ENCODE data around the gene ZNF618.

ZNF618 gene

DNA sequence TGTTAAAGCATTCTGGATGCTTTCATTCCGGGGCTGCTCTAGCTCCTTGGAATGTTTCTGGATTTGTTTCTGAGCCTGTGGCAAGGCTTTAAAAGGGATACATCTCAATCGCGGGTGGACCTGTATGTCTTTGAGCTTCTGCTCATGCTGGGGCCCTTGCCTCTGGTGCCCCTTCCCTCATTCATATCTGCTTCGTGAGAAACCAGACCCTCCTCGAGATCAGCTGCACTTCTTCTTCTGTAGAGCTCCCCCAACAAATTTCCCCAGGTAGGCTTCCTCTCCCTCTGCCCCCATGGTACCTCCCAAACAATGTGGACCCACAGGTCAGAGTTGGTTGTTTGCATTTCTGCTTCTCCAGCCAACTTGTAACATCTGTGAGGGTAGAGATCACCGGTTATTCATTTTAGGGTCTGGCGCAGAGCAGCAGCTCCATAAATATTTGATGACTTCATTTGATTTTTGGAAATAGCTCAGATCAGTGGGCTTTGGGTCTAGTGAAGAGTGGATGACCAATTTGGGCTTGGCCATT is 6.6 kb downstream of the ZNF618 start:
- in situ Hi-C loops (cut with HindIII; ENCODE audit: low sequenced_read_pairs) = no loop called here

DNA sequence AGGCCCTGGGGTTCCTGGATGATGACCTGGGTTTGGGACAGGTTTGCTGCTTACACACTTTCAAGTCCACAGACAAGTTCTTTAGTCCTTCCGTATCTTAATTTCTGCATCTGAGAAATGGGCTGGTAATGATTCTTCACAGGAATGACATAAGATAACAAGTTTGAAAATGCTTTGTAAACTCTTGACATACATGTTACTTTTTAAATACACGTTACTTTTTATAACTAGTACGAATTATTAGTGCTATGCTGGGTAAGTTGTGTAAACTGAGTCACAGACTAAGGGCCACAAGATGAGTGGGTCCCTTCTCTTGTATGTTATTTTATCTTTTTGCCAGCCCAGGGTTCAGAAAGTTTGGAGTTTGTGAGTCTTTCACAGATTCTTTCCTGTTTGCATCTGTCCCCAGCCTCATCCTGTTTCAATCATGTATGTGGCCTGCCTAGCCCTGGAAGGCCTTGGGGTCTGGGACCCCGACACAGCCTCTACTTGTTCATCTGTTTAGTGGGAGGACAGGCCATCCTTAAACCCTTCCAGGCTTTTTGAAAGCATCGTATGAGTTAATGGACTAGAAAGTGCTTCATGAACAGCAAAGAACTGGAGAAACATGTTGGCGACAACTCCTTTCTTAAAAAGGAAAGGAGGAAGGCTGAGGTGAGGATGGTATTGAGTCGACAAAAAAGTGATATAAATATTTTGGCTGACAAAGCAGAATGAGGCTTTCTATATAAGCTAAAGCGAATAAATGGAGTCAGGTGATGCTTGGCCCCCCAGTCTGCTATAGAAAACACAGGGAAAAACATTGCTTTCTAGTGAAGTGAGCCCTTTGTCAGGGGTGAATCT is 9.3 kb downstream of the ZNF618 start:
- in situ Hi-C loops (cut with HindIII; ENCODE audit: low sequenced_read_pairs) = no loop called here

DNA sequence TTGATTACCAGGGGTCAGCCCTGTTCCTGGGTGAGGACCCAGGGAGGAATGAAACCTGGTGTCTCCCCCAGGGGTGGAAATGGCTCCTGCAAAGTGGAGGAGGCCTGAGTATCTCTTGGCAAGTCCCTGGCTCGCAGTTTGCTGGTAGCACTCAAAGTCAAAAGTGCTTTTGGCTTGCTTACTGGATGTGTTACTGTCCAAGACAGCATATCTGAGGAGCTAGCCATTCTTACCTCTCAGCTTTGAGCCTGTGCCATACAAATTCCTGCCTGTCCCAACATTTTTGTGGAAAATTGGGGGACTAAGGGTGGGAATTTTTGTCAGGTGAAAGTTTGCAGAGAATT is 9.9 kb downstream of the ZNF618 start:
- in situ Hi-C loops (cut with HindIII; ENCODE audit: low sequenced_read_pairs) = no loop called here

DNA sequence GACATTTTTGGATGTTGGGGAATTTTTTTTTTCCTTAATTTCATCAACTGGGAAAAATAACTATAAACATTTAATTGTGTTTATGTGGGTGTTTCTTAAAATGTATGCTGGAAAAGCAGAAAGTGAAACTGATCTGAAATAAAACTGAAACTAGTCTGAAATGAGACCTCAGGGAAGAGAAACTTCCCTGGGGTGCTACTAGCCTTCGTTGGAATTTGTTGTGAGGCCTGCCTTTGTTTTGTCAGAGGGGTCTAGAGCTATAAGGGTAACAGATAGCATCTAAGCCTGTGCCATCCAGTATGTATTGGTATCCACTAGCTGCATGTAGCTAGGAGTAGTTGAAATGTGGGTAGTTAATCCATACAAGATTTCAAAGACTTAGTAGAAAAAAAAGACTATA is 10.4 kb downstream of the ZNF618 start:
- in situ Hi-C loops (cut with HindIII; ENCODE audit: low sequenced_read_pairs) = no loop called here

DNA sequence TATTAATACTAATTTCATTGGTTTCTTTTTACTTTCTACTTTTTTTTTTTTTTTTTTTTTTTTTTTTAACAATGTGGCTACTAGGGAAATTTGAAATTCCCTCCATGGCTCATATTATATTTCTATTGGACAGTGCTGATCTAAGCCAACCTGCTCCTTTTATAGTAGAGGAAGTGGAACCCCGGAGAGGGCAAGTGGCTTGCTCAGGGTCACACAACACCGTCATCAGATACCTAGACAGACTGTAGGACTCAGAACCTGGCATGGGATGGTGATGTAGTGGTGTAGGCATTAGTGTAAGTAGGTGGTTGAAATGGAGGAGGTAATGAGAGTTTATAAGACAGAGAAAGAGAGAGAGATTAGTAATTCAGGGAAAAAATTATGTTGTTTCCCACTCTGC is 10.8 kb downstream of the ZNF618 start:
- in situ Hi-C loops (cut with HindIII; ENCODE audit: low sequenced_read_pairs) = no loop called here

DNA sequence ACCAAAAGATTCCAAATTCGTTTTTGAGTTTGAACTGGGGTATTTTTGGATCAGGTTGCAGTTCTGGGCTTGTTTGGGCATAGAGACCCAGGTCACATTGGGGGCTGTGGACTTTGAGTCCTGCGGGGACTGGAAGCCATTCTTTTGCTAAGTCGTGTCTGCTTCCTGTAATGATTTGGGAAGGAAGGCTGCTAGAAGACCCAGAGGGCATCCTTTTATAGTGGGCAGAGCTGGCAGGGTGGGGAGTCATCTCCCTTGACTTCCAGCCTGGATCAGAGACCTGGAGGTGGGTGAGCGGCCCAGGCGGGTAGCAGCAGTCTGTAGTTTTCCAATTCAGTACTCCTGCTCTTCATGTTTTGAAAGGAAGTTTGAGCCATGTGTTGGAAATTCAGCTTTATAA is 11.3 kb downstream of the ZNF618 start:
- in situ Hi-C loops (cut with HindIII; ENCODE audit: low sequenced_read_pairs) = no loop called here

DNA sequence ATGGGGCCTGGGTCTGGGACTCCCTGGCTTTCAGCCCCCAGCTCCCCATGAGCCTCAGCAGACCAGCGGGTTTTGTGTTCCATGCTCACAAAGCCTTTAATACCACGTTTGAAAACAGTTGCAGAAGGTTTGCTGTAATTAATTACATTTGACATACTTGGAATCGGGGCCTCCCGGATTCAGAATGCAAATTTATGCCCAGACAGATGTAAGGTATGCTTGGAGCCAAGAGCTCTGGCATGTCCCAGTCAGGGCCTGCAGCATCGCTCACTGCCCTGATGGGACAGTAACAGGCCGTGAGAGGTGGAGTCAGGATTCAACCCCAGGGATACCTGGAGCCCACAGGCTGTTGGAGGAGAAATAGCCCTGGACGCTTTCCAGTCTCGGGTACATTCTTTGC is 12.2 kb downstream of the ZNF618 start:
- in situ Hi-C loops (cut with HindIII; ENCODE audit: low sequenced_read_pairs) = no loop called here

DNA sequence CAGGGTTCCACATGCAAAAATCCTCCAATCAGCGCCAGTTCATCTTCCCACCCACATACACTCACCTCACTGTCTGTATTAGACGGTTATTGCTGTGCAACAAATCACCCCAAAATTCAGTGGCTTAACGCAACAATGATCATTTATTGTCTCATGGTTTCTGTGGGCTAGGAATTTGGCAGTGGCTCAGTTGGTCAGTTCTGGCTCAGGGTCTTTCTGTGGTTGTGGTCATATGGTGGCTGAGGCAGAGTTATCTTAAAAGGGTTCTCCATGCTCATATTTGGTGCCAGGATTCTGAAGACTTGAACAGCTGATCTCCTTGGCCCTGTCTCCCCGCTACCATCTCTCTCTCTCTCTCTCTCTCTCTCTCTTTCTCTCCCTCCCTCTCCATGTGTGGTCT is 12.9 kb downstream of the ZNF618 start:
- in situ Hi-C loops (cut with HindIII; ENCODE audit: low sequenced_read_pairs) = no loop called here

DNA sequence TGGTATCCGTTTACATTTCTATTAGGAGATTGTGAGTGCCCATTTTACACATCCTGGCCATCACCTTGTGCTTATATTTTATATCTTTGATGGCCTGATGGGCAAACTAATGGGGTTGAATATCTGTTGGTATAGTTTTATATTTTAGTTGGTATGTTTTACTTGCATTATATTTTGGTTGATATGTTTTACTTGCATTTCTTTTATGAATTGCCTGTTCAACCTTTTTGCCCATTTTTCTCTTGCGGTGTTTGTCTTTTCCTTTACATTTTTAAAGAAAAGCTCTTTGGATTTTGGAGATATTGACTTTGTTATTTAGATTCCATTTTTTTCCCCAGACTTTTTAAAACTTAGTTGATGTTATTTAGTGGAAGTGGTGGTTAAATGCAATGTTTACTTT is 14.6 kb downstream of the ZNF618 start:
- in situ Hi-C loops (cut with HindIII; ENCODE audit: low sequenced_read_pairs) = no loop called here

DNA sequence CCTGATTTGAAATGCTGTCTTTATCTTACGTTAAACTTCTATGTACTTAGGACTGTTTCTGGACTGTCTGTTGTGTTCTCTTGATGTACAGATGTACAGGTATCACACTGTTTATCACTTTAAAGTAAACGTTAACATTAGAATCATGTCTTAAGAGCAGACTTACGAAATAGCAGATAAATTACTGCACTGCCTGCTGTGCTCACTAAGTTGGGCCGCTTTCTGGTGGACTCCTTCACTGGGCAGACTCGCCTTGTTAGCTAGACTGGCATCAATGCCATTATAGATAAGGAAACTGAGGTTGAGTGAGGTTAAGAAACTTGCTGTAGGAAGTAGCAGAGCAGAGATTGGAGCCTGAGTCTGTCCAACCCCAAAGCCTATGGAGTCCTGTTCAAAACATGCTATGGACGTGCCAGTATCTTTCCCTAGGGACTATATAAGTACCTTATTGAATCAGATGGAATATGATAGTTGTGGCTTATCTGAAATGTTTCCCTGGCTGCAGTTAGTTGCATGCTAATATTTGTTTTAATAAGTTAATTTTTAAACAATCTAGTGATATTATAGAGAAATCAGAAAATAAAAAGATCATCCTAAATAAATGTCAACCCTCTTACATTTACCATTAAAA is 16.9 kb downstream of the ZNF618 start:
- in situ Hi-C loops (cut with HindIII; ENCODE audit: low sequenced_read_pairs) = no loop called here

DNA sequence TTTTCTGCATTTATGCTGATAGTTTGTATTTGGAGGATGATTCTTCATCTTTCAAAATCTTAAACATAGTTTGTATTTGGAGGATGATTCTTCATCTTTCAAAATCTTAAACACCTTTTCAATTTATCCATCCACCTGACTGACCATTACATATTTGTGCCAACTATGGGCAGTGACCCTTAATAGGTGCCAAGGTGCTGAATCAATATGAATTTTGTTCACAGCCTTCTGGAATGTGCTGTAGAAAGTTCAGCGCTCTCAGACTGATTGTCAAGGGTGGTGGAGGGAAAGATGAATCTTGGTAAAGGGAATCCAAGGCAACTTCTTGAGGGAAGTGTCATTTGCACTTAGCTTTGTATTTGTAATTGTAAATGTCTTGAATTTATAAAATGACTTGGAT is 18.1 kb downstream of the ZNF618 start:
- in situ Hi-C loops (cut with HindIII; ENCODE audit: low sequenced_read_pairs) = no loop called here

DNA sequence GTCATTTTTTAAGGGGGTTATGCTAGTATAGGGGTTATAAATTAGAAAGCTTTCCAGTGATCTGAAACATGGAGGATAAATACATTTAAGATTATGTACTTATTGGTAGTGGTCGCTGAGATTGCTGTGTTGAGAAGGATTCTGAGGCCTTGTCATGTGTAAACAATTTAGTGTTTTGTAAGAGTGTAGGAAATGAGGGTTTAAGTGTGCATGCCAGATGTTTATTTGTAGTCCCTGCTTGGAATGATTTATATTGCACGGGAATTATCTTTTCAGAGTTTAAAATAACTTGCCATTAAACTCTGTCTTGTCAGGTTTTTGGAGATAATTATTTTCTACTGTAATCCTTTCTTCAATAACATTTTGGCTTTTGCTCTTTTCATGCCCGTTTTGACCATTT is 19.4 kb downstream of the ZNF618 start:
- in situ Hi-C loops (cut with HindIII; ENCODE audit: low sequenced_read_pairs) = no loop called here

DNA sequence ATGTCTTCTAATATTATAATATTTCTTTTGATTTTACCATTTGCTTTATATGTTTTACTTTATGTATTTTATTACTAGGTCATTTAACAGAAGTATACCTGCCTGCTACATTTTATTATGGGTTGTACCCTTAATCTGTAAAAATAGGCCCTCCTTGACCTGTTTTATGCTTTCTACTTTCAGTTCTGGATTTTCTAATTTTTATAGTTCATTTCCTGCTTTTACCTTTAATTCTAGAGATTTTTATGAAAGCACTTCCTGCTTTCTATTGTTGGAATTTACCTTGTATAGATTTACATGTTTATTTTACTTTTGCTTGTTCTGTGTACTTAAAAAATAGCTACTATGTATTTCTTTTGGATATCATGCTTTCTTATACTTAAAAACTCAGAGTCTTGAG is 20.6 kb downstream of the ZNF618 start:
- in situ Hi-C loops (cut with HindIII; ENCODE audit: low sequenced_read_pairs) = no loop called here

DNA sequence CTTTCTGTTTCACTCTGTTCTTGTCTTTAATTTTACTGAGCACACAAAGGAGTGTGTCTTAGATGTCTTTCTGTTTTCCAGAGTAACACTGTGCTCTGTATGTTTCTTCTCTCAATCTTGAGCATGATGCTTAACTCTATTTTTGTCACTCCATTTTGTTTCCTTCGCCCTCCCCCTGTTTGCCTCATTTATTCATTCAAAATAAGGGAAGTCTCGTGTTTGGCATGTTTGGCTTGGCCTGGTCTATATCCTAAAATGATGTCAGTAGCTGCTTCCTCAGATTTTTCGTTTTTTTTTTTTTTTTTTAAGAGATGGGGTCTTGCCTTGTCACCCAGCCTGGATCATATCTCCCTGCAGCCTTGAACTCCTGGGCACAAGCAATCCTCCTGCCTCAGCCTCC is 22.0 kb downstream of the ZNF618 start:
- in situ Hi-C loops (cut with HindIII; ENCODE audit: low sequenced_read_pairs) = no loop called here

DNA sequence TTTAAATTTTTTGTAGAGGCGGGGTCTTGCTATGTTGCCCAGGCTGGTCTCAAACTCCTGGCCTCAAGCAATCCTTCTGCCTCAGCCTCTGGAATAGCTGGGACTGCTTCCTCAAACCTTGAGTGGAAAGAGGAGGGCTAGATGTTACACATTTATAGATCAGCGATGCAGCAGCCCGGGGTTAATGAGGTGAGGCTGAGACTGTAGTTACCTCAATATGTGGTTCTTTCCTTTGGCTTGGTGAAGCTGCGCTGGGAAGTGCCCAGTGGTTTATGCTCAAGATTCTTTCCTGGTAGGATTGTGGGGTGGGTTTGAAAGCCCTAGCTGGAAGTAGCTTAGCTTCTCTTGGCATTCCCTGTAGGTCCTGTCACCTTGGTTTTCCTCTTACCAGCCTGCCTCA is 22.5 kb downstream of the ZNF618 start:
- in situ Hi-C loops (cut with HindIII; ENCODE audit: low sequenced_read_pairs) = no loop called here

DNA sequence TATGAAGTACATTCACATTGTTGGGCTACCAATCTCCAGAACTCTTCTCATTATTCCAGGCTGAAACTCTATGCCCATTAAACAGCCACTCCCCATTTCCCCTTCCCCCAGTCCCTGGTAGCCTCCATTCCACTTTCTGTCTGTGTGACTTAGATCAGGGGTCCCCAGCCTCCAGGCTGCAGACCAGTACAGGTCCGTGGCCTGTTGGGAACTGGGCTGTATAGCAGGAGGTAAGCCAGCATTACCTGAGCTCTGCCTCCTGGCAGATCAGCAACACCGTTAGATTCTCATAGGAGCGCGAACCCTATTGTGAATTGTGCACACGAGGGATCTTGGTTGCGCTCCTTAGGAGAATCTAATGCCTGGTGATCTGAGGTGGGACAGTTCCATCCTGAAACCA is 23.1 kb downstream of the ZNF618 start:
- in situ Hi-C loops (cut with HindIII; ENCODE audit: low sequenced_read_pairs) = no loop called here

DNA sequence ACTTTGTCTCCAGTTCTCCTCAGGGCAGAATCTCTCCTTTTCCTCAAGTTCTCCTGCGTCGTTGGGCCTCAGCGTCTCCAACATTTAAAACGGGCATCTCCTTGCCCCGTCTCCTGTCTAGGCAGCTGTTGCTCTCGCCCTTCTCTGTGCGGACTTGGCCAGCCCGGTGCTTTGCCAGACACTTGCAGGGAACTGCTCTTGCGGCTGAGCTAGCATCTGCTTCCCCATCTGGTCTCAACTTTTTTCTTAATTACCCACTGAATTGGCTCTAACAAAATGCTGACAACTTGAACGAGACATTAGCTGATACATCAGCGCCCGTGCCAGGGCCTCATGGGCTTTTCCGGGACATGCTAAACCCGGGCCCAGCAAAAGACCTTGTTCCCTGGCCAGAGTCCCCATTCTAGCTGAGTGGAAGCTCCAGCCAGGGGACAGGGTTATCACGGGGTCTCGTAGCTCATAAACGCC is 25.1 kb downstream of the ZNF618 start:
- in situ Hi-C loops (cut with HindIII; ENCODE audit: low sequenced_read_pairs) = no loop called here

DNA sequence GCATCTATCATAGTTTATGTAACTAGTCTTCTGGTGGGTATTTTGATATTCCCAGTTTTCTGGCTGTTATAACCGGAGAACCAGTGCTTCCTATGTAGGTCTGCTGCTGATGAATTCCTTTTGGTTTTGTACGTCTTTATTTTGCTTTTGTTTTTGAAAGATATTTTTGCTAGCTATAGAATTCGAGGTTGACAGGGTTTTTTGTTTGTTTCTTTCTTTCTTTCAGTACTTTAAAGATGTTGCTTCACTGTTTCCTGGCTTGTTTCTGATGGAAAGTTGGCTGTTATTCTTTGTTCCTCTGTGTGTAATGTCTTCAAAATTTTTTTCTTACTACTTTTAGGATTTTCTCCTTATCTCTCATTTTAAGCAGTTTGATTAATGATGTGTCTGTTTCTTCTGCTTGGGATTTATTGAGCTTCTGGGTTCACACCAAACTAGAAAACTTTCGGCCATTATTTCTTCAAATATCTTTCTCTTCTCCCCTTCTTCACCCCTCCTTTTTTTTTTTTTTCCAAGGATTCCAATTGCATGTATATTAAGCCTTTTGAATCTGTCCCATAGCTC is 27.5 kb downstream of the ZNF618 start:
- in situ Hi-C loops (cut with HindIII; ENCODE audit: low sequenced_read_pairs) = no loop called here

DNA sequence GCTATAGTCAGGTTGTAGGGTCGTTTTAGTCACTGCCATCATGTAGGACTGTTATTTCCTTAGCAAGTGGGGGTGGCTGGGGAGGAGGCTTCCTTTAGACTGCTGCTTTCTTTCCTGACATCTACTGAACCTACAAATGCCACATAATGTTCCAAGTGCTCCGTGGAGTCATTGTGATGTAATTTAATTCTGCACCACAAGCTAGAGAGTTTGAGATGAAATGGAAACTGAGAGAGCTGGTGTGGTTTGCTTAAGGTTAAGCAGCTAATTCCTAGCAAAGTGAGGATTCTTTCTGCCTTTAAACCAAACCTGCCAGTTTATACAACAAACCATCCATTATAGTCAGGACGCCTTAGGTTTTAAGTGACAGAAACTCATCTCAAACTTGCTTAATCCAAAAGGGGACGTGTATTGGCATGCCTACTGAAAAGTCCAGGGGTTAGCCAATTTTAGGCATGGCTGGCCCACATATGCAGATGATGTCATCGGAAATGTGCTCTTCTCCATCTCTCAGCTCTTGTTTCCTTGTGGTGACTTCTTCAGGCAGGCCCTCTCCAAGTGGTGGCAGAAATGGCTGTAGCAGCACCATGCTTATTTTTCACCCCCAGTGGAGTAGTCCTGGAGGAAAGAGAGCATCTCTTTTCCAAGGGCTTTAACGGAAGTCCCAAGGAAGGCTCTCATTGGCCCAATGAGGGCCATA is 30.5 kb downstream of the ZNF618 start:
- in situ Hi-C loops (cut with HindIII; ENCODE audit: low sequenced_read_pairs) = no loop called here

DNA sequence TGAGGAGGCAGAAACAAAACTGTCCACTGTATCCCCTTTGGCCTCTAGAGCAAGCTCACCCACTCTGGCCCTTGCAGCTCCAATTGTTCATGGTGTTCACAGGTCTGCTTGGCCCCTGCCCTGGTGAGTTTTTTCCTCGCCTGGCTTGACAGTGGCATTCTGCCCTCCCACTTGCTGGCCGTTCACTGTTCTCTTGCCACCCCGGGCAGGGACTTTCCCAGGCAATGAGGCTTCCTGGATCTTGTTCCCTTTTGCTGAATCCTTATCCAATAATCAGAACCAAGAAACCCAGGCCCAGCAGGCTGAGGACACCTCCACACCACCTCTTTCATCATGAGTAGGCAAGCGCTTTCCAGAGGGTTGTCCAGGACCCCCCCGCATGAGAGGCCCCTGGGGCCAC is 31.2 kb downstream of the ZNF618 start:
- in situ Hi-C loops (cut with HindIII; ENCODE audit: low sequenced_read_pairs) = no loop called here

DNA sequence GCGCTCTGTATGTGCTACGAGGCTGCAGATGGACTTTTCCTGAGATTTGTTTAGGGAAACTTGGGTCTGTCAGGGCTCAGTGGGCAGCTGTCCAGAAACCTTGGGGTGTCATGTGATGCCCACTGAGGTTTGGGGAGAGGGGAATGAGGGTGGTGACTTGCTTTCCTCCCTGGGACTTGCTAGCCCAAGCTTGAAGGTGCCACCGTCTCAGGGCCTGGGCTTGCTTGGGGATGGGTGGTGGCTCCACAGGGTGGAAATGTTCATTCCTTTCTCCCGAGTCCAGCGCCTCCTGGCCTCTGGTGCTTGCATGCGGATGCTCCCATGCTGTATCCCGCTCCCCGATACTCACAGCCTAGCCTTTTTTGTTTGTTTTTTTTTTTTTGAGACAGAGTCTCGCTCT is 33.3 kb downstream of the ZNF618 start:
- in situ Hi-C loops (cut with HindIII; ENCODE audit: low sequenced_read_pairs) = no loop called here

All from endothelial cell of hepatic sinusoid (primary cell).